GM19193 (cell line): ENCODE data around the gene TBX1.

Source experiments
- POLR2A ChIP-seq: IDR thresholded peaks from 4 replicates; pipeline ENCODE4 v1.6.1; 2011; ENCODE audit not compliant: insufficient read depth, insufficient read length; ENCODE audit errors: extremely low read depth

TBX1 gene

DNA sequence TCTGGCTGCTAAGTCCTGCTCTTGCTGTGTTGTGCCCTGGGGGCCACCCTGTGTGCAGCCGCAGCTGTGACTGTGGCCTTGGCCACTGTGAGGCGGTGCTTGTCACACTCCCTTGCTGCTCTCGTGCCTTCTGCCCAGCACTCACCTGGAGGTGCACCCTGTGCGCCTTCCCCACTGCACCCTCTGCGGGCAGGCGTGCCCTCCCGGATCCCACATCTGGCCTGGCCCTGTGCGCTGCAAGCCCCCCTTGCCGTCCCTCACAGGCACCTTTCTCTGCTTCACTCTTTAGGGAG, 27.2 kb downstream of the TBX1 start:
- TF ChIP-seq POLR2A: no peak

DNA sequence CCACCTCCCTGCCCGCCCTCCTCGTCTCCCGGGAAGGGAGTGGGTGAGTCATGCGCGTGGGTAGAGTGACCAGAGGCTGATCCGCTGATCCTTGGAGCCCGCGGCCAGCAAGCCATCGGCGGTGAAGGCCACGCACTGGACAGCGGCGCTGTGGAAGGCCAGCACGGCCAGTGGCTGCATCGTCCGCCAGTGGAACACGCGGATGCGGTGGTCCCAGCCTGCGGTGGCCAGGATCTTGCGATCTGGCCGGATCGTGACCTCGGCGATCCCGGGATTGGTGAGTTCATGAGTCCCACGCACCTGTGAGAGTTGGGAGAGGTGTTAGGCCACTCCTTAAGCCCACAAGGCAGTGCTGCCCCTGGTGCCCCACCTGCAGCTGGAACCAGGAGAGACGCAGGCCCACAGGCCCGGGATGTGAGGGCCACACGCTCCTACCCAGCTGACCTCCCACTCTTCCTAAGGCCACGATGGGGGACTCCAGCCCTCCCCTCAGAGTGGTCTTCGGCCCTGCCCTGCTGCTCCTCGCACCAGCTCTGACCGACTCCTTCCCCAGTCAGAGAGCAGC, 28.2 kb downstream of the TBX1 start:
- no peak for TF ChIP-seq POLR2A

GRCh38 chr22:19789406-19789805, 28.8 kb downstream of the TBX1 start:
- no peak for TF ChIP-seq POLR2A

DNA sequence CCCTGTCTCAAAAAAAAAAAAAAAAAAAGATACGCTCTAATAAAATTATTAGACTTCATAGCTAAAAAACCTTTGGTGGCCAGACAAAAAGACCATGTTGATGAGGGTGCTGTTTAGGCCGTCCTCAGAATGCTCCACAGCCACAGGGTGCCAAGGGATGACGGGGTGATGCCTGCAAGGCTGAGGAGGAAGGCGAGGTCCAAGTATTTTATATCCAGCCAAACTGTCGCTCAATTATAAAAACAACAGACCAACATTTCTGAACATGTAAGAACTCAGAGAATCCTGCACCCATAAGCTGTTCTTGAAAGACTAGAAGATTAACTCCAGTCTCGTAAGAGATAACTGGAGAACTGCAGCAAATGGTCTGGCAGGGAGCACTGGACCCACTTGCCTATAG, 29.2 kb downstream of the TBX1 start:
- no peak for TF ChIP-seq POLR2A

DNA sequence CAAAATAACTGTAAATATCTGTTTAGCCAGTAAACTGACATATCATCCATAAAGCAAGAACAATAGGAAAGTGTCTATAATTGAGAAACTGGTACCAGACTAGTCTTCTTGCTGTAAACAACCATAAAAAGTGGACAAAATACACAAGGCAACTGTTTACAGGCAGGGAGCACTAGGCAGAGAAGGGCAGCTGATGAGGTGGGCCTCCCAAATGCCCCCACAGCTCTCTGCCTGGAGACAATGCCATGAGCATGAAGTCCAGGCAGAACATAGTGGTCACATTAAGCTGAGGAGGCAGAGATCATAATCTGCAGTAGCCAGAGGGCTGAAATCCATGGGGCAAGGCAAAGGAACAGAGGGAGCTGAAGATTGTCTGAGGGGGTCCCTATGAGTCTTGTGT, 30.7 kb downstream of the TBX1 start:
- no peak for TF ChIP-seq POLR2A

GRCh38 chr22:19791894-19792293, 31.3 kb downstream of the TBX1 start:
- TF ChIP-seq POLR2A: no peak

DNA sequence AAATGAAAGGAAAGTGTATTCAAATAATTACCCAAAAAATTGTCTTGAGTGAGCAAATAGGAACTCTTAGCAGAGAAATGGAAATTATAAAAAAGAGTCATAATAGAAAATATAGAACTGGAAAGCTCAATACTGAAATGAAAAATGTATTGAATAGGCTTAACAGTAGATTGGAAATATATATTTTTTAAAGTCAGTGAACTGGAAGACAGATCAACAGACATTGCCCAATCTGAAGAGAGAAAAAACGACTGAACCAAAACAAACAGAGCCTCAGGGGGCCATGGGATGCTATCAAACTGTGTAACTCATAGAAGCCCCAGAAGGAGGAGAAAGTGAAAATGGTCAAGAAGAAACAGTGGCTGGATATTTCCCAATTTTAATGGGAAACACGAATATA, 32.6 kb downstream of the TBX1 start:
- TF ChIP-seq POLR2A: no peak

GRCh38 chr22:19793661-19794310, 33.2 kb downstream of the TBX1 start:
- no peak for TF ChIP-seq POLR2A

DNA sequence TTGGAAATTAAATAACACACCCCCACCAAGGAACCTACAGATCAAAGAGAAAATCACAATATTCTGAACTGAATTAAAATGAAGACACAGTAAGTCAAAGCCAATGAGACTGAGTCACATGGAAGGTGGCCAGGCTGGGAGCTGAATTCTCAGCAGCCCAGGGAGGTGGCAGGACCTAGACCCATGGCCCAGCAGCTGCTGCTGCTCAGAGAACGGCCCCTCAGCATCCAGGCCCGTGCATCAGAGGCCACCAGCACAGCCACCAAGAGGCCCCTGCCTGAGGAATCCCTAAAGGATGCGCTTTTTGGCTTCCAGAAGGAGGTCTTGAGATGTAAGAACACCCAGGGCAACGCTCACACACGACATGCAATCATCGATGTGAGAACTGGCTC, 35.0 kb downstream of the TBX1 start:
- no peak for TF ChIP-seq POLR2A

DNA sequence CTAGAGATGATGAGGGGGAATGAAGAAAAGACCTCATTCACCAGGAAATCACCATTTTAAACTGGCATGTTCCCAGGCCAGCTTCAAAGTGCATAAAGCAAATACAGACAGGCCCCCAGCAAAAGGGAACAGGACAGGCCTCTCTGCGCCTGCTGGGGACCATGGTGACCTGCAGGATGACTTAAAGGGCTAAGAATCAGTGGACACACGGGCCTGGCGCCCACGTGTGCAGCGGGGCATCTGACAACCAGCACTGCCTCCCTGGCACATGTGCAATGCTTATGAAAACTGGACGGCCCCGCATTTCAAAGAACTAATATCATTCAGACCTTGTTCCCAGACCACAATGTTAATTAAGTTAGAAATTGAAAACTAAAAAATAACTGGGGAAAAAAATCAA, 35.6 kb downstream of the TBX1 start:
- no peak for TF ChIP-seq POLR2A

- TF ChIP-seq POLR2A: no peak
Observed at GRCh38 chr22:19797086-19798002, 36.8 kb downstream of the TBX1 start.

DNA sequence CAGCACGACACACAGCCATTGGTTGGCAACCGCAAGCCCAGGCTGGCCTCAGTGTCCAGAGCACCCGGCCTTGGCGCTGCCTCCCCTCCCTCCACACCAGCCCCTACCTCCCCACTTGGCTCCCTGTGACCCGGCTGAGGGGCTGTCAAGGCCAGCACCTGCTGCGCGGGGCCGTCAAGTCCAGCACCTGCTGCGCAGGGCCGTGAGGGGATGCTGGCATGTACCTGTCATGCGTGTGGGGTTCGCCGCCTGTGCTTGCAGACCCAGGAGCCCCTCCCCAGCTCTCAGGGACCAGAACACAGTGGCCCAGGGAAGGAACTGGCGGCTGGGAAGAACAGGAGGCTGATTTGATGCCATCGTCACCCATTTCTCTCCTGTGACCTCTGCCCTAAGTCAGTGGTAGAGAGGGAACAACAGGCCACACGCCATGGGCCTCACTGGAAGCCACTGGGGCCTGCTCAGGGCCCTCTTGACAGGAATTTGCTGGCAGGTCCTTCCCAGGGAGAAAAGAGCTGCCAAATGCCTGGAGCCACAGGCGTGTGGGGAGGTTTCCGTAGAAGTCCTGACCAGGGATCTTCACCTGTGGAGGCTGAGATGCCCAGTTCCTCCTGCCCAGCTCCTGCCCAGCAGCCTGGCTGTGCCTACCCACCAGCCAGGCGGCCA, 37.6 kb downstream of the TBX1 start:
- TF ChIP-seq POLR2A: no peak

GRCh38 chr22:19798891-19799293, 38.3 kb downstream of the TBX1 start:
- no peak for TF ChIP-seq POLR2A

DNA sequence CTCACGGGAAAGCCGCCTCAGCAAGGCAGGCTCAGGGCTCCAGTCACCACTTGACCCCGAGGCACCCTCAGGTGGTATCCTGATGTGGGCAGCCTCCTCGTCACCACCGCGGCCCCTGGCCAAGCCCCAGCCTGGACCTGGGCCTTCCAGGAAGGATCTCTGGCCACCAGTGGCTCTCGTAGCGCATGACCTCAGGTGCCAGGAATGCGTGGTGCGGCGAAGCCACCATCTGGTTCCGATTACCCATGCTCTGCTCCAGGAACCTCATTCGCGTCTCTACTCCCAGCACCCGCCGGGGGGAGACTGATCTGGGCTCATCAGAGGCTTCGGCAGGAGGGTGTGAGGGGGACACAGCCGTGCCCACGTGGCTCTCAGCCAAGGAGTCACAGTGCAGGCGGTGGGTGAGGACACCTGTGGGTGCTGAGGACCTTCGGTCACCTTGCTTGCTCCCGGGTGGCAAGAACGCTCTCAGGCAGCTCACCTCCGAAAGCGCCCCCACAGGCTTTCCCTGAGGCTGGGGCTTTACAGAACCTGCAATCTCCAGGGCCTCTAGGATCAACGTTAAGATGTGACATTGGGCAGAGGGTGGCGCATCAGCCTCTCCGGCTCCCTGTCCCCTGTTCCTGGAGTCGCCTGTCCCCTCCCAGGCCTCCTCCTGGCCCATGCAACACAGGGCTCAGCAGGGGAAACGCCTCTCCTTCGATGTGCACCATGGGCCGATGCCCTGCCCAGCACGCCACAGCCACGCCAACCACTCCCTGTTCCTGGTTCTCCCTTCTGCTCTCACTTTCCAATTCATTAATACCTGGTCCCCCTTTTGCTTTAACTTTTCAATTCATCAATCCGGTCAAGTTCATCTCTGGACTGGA, 39.0 kb downstream of the TBX1 start:
- no peak for TF ChIP-seq POLR2A

- TF ChIP-seq POLR2A: no peak
Observed at GRCh38 chr22:19800306-19800705, 39.7 kb downstream of the TBX1 start.

- no peak for TF ChIP-seq POLR2A
Observed at GRCh38 chr22:19800761-19801244, 40.2 kb downstream of the TBX1 start.
